Osteoblast (primary cell): Measurements from ENCODE around the gene EDEM3. TPM values are rescaled to one million over a fixed set of nuclear protein-coding genes. Genes with fewer than 3 reads are reported as not detected.

Source experiments
- DNase-seq: peaks from one replicate; pipeline ENCODE4 v3.0.0; 2011; ENCODE audit warnings: low spot score, mixed read lengths; ENCODE audit not compliant: insufficient read length; ENCODE audit errors: missing footprints
- H2AFZ ChIP-seq: 2 replicates; pipeline ENCODE4 v1.6.0; 2011; ENCODE audit warnings: mild to moderate bottlenecking, low read length
- H3K27ac ChIP-seq: 2 replicates; pipeline ENCODE4 v1.5.1; 2011; ENCODE audit warnings: mild to moderate bottlenecking, low read depth, low read length, moderate library complexity
- H3K27me3 ChIP-seq: 2 replicates; pipeline ENCODE4 v1.6.0; 2012; ENCODE audit warnings: mild to moderate bottlenecking, control low read depth, inconsistent platforms, low read length, moderate library complexity; ENCODE audit not compliant: insufficient read depth
- H3K36me3 ChIP-seq: 2 replicates; pipeline ENCODE4 v1.5.1; 2011; ENCODE audit warnings: mild to moderate bottlenecking, low read length, control low read depth, moderate library complexity; ENCODE audit not compliant: insufficient read depth
- H3K4me1 ChIP-seq: 2 replicates; pipeline ENCODE4 v1.5.1; 2011; ENCODE audit warnings: mild to moderate bottlenecking, low read length, control low read depth, moderate library complexity; ENCODE audit not compliant: insufficient read depth
- H3K4me2 ChIP-seq: 2 replicates; pipeline ENCODE4 v1.6.0; 2011; ENCODE audit warnings: mild to moderate bottlenecking, low read length; ENCODE audit not compliant: insufficient read depth
- H3K4me3 ChIP-seq: fragments of 200-600 bp; sonication (generic); 3 replicates; pipeline ENCODE4 v1.5.1; 2012; ENCODE audit warnings: mild to moderate bottlenecking, low read length, inconsistent platforms; ENCODE audit not compliant: insufficient read depth
- H3K79me2 ChIP-seq: 2 replicates; pipeline ENCODE4 v1.6.0; 2012; ENCODE audit warnings: mild to moderate bottlenecking, low read length, control low read depth, inconsistent platforms; ENCODE audit not compliant: insufficient read depth
- H3K9me3 ChIP-seq: 2 replicates; pipeline ENCODE4 v1.5.1; 2011; ENCODE audit warnings: low read depth, low read length, control low read depth
- H4K20me1 ChIP-seq: 2 replicates; pipeline ENCODE4 v1.6.0; 2012; ENCODE audit warnings: mild to moderate bottlenecking, low read length, control low read depth; ENCODE audit not compliant: insufficient read depth
- total RNA-seq: library from RNA; depleted of rRNA; stranded (reverse); fragments of >200 nt; gene quantifications from 2 replicates; pipeline ENCODE4 v1.2.3, GENCODE V29; 2012
- TF ChIP-seq, protein P1 (sequence below): IDR thresholded peaks from 2 replicates; pipeline ENCODE4 v1.5.1; 2011; ENCODE audit warnings: mild to moderate bottlenecking, low read depth, low read length, moderate library complexity; ENCODE audit errors: extremely low read depth

EDEM3 gene
- total RNA-seq, 1 donor: 43.1 TPM

DNA sequence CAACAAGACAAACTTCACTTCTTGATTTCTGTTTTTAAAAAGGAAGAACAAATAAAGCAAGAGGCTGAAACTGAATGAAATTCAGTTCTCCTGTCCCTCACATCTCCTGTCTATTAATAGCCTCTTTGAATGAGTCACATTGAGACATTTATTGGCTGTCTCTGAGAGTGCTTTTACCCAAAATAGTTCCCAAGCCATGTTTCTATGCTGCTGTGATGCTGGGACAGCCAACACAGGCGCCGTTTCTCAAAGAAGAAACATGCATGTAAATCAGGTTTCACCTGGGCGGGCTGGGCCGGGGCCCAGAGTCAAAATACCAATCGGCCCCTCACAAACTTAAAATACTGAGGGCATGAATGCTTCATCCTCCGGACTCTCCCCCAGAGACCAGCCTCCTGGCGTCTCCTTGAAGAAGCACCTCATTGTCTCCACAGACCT, 105.2 kb downstream of the EDEM3 start:
- Histone ChIP-seq H3K27ac (no peak overlapping the region), H3K36me3 (no peaks in the 10 kb centered on the region), H3K4me1 (peaks cover 7% of the 10 kb centered on the region), H3K9me3 (no peaks in the 10 kb centered on the region), H3K4me3 (no peak overlapping the region), H3K4me2 (peak overlapping the region; percentile 23), H3K79me2 (no peaks in the 10 kb centered on the region), H3K27me3 (peaks cover 7% of the 10 kb centered on the region), H4K20me1 (no peaks in the 10 kb centered on the region), H2AFZ (no peak overlapping the region)
- DNase-seq: peak; percentile 72
- TF ChIP-seq, protein P1, sequence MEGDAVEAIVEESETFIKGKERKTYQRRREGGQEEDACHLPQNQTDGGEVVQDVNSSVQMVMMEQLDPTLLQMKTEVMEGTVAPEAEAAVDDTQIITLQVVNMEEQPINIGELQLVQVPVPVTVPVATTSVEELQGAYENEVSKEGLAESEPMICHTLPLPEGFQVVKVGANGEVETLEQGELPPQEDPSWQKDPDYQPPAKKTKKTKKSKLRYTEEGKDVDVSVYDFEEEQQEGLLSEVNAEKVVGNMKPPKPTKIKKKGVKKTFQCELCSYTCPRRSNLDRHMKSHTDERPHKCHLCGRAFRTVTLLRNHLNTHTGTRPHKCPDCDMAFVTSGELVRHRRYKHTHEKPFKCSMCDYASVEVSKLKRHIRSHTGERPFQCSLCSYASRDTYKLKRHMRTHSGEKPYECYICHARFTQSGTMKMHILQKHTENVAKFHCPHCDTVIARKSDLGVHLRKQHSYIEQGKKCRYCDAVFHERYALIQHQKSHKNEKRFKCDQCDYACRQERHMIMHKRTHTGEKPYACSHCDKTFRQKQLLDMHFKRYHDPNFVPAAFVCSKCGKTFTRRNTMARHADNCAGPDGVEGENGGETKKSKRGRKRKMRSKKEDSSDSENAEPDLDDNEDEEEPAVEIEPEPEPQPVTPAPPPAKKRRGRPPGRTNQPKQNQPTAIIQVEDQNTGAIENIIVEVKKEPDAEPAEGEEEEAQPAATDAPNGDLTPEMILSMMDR: no peak

DNA sequence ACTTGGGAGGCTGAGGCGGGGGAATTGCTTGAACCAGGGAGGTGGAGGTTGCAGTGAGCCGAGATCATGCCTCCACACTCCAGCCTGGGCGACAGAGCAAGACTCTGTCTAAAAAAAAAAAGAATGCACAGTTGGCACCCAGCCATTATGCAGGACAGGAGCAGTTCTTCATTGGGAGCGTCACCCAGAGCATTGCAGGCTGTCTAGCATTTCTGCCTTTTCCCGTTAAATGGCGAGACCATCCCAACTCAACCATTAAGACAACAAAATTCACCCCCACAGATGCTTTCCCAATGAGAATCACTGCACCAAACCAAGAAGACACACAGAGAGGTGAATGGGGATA, 105.8 kb downstream of the EDEM3 start:
- H2AFZ ChIP-seq: no peak overlapping the region
- H3K4me2 ChIP-seq: peak overlapping the region; percentile 23
- H3K27ac ChIP-seq: no peak overlapping the region

DNA sequence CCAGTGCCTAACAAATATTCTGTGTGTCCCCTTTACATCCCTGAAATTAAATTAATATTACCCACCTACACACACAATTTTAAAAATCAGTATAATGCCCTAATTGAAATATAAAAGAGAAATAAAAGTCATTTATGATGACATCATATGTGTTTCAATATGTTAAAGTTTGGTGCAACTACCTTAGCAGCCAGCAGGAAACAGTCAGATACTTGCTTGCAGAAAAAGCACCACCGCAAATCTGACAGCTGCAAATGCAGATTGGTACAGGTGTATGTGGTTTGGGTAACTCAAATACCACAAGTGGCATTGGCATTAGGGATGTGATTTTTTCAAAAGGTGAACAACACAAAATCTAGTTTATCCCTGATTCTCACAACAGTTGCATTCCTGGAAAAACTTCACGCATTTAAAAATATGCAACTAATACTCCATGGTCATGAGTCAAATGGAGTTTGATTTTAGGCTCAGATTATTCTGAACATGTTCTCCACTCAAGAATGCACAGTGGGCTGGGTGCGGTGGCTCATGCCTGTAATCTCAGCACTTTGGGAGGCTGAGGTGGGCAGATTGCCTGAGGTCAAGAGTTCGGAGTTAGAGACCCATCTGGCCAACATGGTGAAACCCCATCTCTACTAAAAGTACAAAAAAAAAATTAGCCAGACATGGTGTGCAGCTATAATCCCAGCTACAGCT, 106.3 kb downstream of the EDEM3 start:
- H3K27me3 ChIP-seq: peaks cover 10% of the 10 kb centered on the region
- no peak overlapping the region for H3K27ac ChIP-seq
- DNase-seq: no peak
- H3K4me3 ChIP-seq: no peak overlapping the region
- no peaks in the 10 kb centered on the region for H3K79me2 ChIP-seq
- no peaks in the 10 kb centered on the region for H3K9me3 ChIP-seq
- H3K36me3 ChIP-seq: no peaks in the 10 kb centered on the region
- H3K4me2 ChIP-seq: no peak overlapping the region
- H4K20me1 ChIP-seq: no peaks in the 10 kb centered on the region
- TF ChIP-seq, protein P1: no peak
- no peak overlapping the region for H2AFZ ChIP-seq
- H3K4me1 ChIP-seq: peaks cover 7% of the 10 kb centered on the region

More for the DNA sequence above, 105.8 kb downstream of the EDEM3 start:
- H3K36me3 ChIP-seq: no peaks in the 10 kb centered on the region
- no peak for DNase-seq
- H4K20me1 ChIP-seq: no peaks in the 10 kb centered on the region
- H3K4me3 ChIP-seq: no peak overlapping the region
- no peaks in the 10 kb centered on the region for H3K79me2 ChIP-seq
- no peaks in the 10 kb centered on the region for H3K9me3 ChIP-seq
- TF ChIP-seq, protein P1: no peak
- peaks cover 7% of the 10 kb centered on the region for H3K4me1 ChIP-seq
- peaks cover 10% of the 10 kb centered on the region for H3K27me3 ChIP-seq

DNA sequence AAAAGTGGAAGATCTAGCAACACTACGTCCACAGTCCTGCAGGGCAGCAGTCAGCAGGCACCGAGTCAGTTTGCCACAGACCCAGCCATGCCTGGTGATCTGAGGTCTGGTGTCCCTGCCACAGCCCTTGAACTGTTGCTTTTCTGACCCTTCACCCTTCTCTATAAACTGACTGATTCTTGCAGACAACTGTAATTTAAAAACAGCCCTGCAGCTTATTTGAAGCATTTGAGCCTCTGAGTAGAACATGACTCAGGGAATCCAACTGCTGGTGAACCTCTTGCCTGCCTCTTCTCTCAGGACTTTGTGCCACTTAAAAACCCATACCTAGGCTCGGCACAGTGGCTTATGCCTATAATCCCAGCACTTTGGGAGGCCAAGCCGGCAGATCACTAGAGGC, 107.2 kb downstream of the EDEM3 start:
- no peak for DNase-seq
- H2AFZ ChIP-seq: peak overlapping the region; percentile 36
- H3K4me2 ChIP-seq: peak overlapping the region; percentile 11
- H3K36me3 ChIP-seq: no peaks in the 10 kb centered on the region
- H4K20me1 ChIP-seq: no peaks in the 10 kb centered on the region
- peaks cover 11% of the 10 kb centered on the region for H3K27me3 ChIP-seq
- no peaks in the 10 kb centered on the region for H3K79me2 ChIP-seq
- no peak overlapping the region for H3K4me3 ChIP-seq
- no peaks in the 10 kb centered on the region for H3K9me3 ChIP-seq
- H3K27ac ChIP-seq: no peak overlapping the region
- H3K4me1 ChIP-seq: peaks cover 7% of the 10 kb centered on the region
- TF ChIP-seq, protein P1: no peak
